GM21423 (cell line): ENCODE results near the gene SKA2.
A peak's percentile ranks its signal among the peaks of the same experiment; 100 is the strongest.
"Not testable (repeated sequence)": the region's sequence is repeated elsewhere in the genome, so short reads cannot be mapped to it uniquely, and the experiment has no call there.

Experiments used
- ATAC-seq: cut with Tn5 transposase; IDR thresholded peaks from one replicate; pipeline ENCODE4 v1.9.1; 2021; ENCODE audit warnings: mild to moderate bottlenecking, moderate library complexity; ENCODE audit not compliant: unreplicated experiment

Gene SKA2

GRCh38 chr17:59152925-59153324, 2.1 kb downstream of the SKA2 start:
- no peak for ATAC-seq

- no peak for ATAC-seq
Measured at GRCh38 chr17:59151591-59151990, 3.4 kb downstream of the SKA2 start.

GRCh38 chr17:59151006-59151405, 4.0 kb downstream of the SKA2 start:
- ATAC-seq: no peak

GRCh38 chr17:59149841-59150511, 5.0 kb downstream of the SKA2 start:
- no peak for ATAC-seq

GRCh38 chr17:59149051-59149450, 5.9 kb downstream of the SKA2 start:
- no peak for ATAC-seq

GRCh38 chr17:59145571-59146096, 9.4 kb downstream of the SKA2 start:
- ATAC-seq: no peak

GRCh38 chr17:59141860-59142259, 13.1 kb downstream of the SKA2 start:
- ATAC-seq: no peak

- no peak for ATAC-seq
Measured at GRCh38 chr17:59139939-59140338, 15.0 kb downstream of the SKA2 start.

GRCh38 chr17:59138339-59138738, 16.6 kb downstream of the SKA2 start:
- ATAC-seq: not testable (repeated sequence)

GRCh38 chr17:59131131-59131530, 23.9 kb downstream of the SKA2 start:
- ATAC-seq: no peak

- no peak for ATAC-seq
Measured at GRCh38 chr17:59129814-59130213, 25.2 kb downstream of the SKA2 start.

GRCh38 chr17:59126809-59127417, 28.1 kb downstream of the SKA2 start:
- no peak for ATAC-seq

- ATAC-seq: no peak
Measured at GRCh38 chr17:59124665-59125064, 30.3 kb downstream of the SKA2 start.

- no peak for ATAC-seq
Measured at GRCh38 chr17:59121901-59122480, 33.0 kb downstream of the SKA2 start.

GRCh38 chr17:59115474-59115873, 39.5 kb downstream of the SKA2 start:
- ATAC-seq: no peak

- ATAC-seq: no peak
Measured at GRCh38 chr17:59111539-59111938, 43.4 kb downstream of the SKA2 start.

GRCh38 chr17:59110973-59111372, 44.0 kb downstream of the SKA2 start:
- ATAC-seq: no peak

GRCh38 chr17:59108400-59109102, 46.4 kb downstream of the SKA2 start:
- no peak for ATAC-seq

GRCh38 chr17:59107306-59107670, 47.7 kb downstream of the SKA2 start:
- no peak for ATAC-seq

GRCh38 chr17:59106463-59107305, 48.3 kb downstream of the SKA2 start, which contains the start of gene TRIM37:
Gene TRIM37, minus strand, starts transcription at chr17:59106880. Its CDS starts 419 bp downstream, at chr17:59106461.
- peak; percentile 96 for ATAC-seq
